ENCODE results near the gene ASB6. TPM values are rescaled to one million over a fixed set of nuclear protein-coding genes. Genes with fewer than 3 reads are reported as not detected.
A peak's percentile ranks its signal among the peaks of the same experiment; 100 is the strongest.
"Not testable (repeated sequence)": the region's sequence is repeated elsewhere in the genome, so short reads cannot be mapped to it uniquely, and the experiment has no call there.

The ASB6 gene
- total RNA-seq, 1 donor from 2014 or later = 22.4 TPM

- Mint-ChIP-seq H3K9me3 (no peaks in the 10 kb centered on the region), H3K4me3 (peak overlapping the region; percentile 65), H3K27me3 (peaks cover 26% of the 10 kb centered on the region), H3K4me1 (ENCODE audit: unreplicated experiment) (peaks cover 11% of the 10 kb centered on the region), H3K36me3 (peaks cover 4% of the 10 kb centered on the region), H3K27ac (no peak overlapping the region)
- no peak for DNase-seq (ENCODE audit: extremely low spot score, unreplicated experiment)
- TF ChIP-seq, protein P1, sequence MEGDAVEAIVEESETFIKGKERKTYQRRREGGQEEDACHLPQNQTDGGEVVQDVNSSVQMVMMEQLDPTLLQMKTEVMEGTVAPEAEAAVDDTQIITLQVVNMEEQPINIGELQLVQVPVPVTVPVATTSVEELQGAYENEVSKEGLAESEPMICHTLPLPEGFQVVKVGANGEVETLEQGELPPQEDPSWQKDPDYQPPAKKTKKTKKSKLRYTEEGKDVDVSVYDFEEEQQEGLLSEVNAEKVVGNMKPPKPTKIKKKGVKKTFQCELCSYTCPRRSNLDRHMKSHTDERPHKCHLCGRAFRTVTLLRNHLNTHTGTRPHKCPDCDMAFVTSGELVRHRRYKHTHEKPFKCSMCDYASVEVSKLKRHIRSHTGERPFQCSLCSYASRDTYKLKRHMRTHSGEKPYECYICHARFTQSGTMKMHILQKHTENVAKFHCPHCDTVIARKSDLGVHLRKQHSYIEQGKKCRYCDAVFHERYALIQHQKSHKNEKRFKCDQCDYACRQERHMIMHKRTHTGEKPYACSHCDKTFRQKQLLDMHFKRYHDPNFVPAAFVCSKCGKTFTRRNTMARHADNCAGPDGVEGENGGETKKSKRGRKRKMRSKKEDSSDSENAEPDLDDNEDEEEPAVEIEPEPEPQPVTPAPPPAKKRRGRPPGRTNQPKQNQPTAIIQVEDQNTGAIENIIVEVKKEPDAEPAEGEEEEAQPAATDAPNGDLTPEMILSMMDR (conservative IDR thresholded peaks at IDR 0.05) = no peak
These were observed 25.4 kb upstream of the ASB6 start for GRCh38 chr9:129667378-129667777.

- Mint-ChIP-seq H3K36me3 (peaks cover 4% of the 10 kb centered on the region), H3K27me3 (peaks cover 27% of the 10 kb centered on the region), H3K9me3 (no peaks in the 10 kb centered on the region), H3K27ac (no peak overlapping the region), H3K4me3 (peak overlapping the region; percentile 78), H3K4me1 (ENCODE audit: unreplicated experiment) (peaks cover 11% of the 10 kb centered on the region)
- TF ChIP-seq, protein P1 (conservative IDR thresholded peaks at IDR 0.05) = no peak
- no peak for DNase-seq (ENCODE audit: extremely low spot score, unreplicated experiment)
These were observed 24.6 kb upstream of the ASB6 start for GRCh38 chr9:129666575-129666974.

DNA sequence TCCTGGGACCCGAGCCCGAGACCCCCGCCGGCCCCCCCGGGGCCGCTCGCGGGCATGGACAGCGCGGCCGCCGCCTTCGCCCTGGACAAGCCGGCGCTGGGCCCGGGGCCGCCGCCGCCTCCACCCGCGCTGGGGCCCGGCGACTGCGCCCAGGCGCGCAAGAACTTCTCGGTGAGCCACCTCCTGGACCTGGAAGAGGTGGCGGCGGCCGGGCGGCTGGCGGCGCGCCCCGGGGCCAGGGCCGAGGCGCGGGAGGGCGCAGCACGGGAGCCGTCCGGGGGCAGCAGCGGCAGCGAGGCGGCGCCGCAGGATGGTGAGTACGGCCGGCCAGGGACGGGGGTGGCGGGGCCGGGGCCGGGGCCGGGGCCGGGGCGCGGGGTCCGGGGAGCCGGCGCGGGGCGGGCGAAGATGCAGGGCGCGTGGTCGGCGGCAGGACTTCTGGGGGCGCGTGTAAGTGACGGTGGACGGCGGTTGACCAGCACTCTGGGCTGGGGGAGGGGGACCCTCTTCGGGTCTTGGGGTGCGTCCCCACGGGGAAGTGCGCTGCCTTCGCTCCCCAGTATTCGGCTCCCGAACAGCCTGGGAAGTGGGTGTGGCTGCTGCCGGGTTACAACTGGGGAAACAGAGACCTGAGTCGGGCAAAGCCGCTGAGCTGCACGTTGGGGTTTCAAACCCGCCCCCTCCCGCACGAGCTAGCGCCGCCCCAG lies 24.0 kb upstream of the ASB6 start:
- Mint-ChIP-seq H3K4me3 (peak overlapping the region; percentile 65), H3K36me3 (peaks cover 4% of the 10 kb centered on the region), H3K9me3 (no peaks in the 10 kb centered on the region), H3K27me3 (peaks cover 32% of the 10 kb centered on the region), H3K27ac (no peak overlapping the region), H3K4me1 (ENCODE audit: unreplicated experiment) (peaks cover 11% of the 10 kb centered on the region)
- DNase-seq (ENCODE audit: extremely low spot score, unreplicated experiment) = no peak
- TF ChIP-seq, protein P1 (conservative IDR thresholded peaks at IDR 0.05) = no peak

GRCh38 chr9:129665389-129665775 lies 23.4 kb upstream of the ASB6 start, which contains the start of gene PRRX2:
Gene PRRX2, plus strand, starts transcription at chr9:129665647. Its CDS starts 221 bp downstream, at chr9:129665868.
- H3K27me3 Mint-ChIP-seq = peaks cover 35% of the 10 kb centered on the region
- no peak for DNase-seq (ENCODE audit: extremely low spot score, unreplicated experiment)
- TF ChIP-seq, protein P1 (conservative IDR thresholded peaks at IDR 0.05) = no peak

GRCh38 chr9:129664746-129665388 lies 22.9 kb upstream of the ASB6 start:
- Mint-ChIP-seq H3K4me1 (ENCODE audit: unreplicated experiment) (peaks cover 9% of the 10 kb centered on the region), H3K4me3 (peak overlapping the region; percentile 82), H3K9me3 (no peaks in the 10 kb centered on the region), H3K27ac (no peak overlapping the region), H3K27me3 (peaks cover 33% of the 10 kb centered on the region), H3K36me3 (peaks cover 1% of the 10 kb centered on the region)
- TF ChIP-seq, protein P1 (conservative IDR thresholded peaks at IDR 0.05) = no peak
- DNase-seq (ENCODE audit: extremely low spot score, unreplicated experiment) = no peak

More at GRCh38 chr9:129665389-129665775, 23.4 kb upstream of the ASB6 start, which contains the start of gene PRRX2:
- Mint-ChIP-seq H3K4me1 (ENCODE audit: unreplicated experiment) (peaks cover 11% of the 10 kb centered on the region), H3K36me3 (peaks cover 4% of the 10 kb centered on the region), H3K27ac (no peak within 1 kb of the TSS), H3K4me3 (peak within 1 kb of the TSS; percentile 82), H3K9me3 (no peaks in the 10 kb centered on the region)

- not testable (repeated sequence) for H3K36me3 Mint-ChIP-seq; H3K4me1 Mint-ChIP-seq (ENCODE audit: unreplicated experiment); DNase-seq (ENCODE audit: extremely low spot score, unreplicated experiment); H3K27ac Mint-ChIP-seq; H3K9me3 Mint-ChIP-seq; H3K4me3 Mint-ChIP-seq
- peaks cover 27% of the 10 kb centered on the region for H3K27me3 Mint-ChIP-seq
These were observed 20.3 kb upstream of the ASB6 start for GRCh38 chr9:129662239-129662638.

All from type B pancreatic cell (in vitro differentiated cells).